Endothelial cell (in vitro differentiated cells): ENCODE results near the gene MXD4. TPM values are rescaled to one million over a fixed set of nuclear protein-coding genes. Genes with fewer than 3 reads are reported as not detected.

ENCODE experiments used
- DNase-seq: peaks from one replicate; pipeline ENCODE4 v3.0.0; 2021; ENCODE audit warnings: low spot score
- H3K27ac Mint-ChIP-seq: one replicate; pipeline ENCODE4 v1.8.0; 2021; ENCODE audit warnings: mixed read lengths, inconsistent platforms; ENCODE audit not compliant: unreplicated experiment
- H3K27me3 Mint-ChIP-seq: one replicate; pipeline ENCODE4 v1.8.0; 2021; ENCODE audit warnings: mild to moderate bottlenecking, moderate library complexity, mixed read lengths, inconsistent platforms; ENCODE audit not compliant: unreplicated experiment
- H3K36me3 Mint-ChIP-seq: one replicate; pipeline ENCODE4 v1.8.0; 2021; ENCODE audit warnings: mild to moderate bottlenecking, low read depth, mixed read lengths, inconsistent platforms; ENCODE audit not compliant: unreplicated experiment
- H3K4me1 Mint-ChIP-seq: one replicate; pipeline ENCODE4 v1.8.0; 2021; ENCODE audit warnings: mild to moderate bottlenecking, mixed read lengths, inconsistent platforms; ENCODE audit not compliant: unreplicated experiment
- H3K4me3 Mint-ChIP-seq: one replicate; pipeline ENCODE4 v1.8.0; 2021; ENCODE audit warnings: mild to moderate bottlenecking, mixed read lengths, inconsistent platforms; ENCODE audit not compliant: unreplicated experiment
- H3K9me3 Mint-ChIP-seq: one replicate; pipeline ENCODE4 v1.8.0; 2021; ENCODE audit warnings: mixed read lengths, inconsistent platforms; ENCODE audit not compliant: unreplicated experiment
- CTCF ChIP-seq: fragments of 200-600 bp; sonication (generic); IDR thresholded peaks from one replicate; pipeline ENCODE4 v1.5.0; 2021; ENCODE audit warnings: antibody characterized with exemption; ENCODE audit not compliant: unreplicated experiment
- total RNA-seq: library from RNA; stranded (reverse); fragmentation: NEBNext Ultra II Directional; extraction: Animal tissue kit (Norgen Biotek cat#: 25700); gene quantifications from one replicate; pipeline ENCODE4 v1.2.1, GENCODE V29; 2021; ENCODE audit not compliant: unreplicated experiment

Gene MXD4
- total RNA-seq, 1 donor from 2014 or later, result 93.5 TPM

DNA sequence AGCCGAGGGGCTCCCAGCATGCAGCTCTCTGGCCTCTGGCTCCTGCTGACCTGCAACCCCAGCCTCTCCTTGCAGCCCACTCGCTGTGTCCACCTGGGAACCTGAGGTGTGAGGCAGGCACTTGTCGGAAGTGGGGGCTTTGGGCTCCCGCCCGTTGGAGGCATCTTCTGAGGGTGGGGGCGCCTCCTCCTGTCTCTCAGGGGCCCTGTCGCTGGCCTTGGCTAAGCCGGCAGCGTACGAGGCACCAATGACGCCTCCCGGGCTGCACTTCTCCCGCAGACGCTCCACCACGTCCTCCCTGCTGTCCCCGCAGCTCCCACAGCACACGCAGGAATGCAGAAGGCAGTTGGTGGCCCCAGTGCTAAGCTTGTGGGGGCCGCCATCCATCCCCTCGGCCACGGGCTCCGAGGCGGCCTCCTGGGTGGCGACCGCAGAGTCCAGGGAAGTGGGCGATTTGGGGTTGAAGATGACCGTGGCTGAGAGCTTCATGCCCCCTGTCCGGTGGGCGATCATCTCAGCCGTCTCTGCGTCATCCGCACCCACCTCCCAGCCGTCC, 42.5 kb upstream of the MXD4 start:
- Mint-ChIP-seq H3K27ac (no peak overlapping the region), H3K4me1 (no peaks in the 10 kb centered on the region), H3K27me3 (peaks cover 1% of the 10 kb centered on the region)

DNA sequence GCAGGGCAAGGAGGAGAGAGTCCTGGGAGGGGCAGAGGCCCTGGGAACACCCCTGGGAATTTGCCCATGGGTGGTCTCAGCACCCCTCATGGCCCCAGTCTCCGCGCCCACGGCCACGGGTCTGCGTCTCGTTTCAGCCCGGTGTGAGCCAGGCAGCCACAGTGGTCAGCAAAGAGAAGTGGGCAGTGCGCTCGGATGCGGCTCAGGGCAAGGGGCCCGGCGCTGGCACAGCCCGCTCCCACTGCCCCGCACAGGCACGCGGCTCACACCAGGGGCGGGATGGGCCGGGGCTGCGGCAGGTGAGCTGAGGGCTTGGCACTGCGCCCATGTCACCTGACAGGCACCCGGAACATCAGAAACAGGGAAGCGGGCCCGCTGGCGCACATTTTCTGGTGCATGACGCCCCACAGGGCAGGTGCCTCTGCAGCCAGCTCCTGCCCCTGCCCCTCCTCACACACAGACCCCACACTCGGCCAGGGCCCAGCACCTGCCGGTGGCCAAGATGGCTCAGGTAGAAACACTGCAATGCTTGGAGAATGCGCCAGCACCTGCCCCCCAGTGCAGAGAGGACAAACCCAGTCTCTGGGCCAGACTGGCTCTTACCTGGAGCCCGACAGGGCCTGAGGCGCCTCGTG, 41.9 kb upstream of the MXD4 start:
- no peak for TF ChIP-seq CTCF
- Mint-ChIP-seq H3K27me3 (peaks cover 4% of the 10 kb centered on the region), H3K9me3 (no peaks in the 10 kb centered on the region), H3K4me3 (no peak overlapping the region), H3K4me1 (no peaks in the 10 kb centered on the region), H3K27ac (no peak overlapping the region), H3K36me3 (peaks cover 13% of the 10 kb centered on the region)
- no peak for DNase-seq

More for the DNA sequence above, 42.5 kb upstream of the MXD4 start:
- Mint-ChIP-seq H3K36me3 (peaks cover 10% of the 10 kb centered on the region), H3K4me3 (no peak overlapping the region), H3K9me3 (no peaks in the 10 kb centered on the region)
- TF ChIP-seq CTCF, result no peak
- DNase-seq, result no peak

DNA sequence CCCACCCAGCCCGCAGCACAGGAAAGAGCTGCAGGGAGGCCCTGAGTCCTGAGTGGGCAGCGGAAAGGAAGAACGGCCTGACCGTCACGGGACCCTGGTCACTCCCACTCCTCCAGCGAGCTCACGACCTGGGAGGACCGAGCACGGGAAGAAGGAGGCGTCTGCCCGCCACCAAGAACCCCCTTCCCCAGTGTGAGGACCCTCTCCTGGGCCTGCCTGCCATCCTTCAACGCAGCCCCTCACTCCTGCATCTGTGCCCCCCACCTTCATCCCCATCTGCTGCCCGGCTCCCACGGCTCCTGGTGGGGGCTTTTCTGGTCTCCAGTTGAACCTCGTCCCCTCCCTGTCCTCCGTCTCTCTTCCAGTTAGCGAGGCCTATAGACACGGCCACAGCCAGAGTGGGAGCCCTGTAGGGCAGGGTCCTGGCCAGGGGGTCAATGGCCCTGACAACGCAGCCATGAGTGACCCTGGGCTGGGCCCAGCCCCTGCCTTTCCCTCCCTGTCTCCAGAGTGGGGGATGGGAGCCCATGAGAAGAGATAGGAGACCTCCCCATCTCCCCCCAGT, 41.3 kb upstream of the MXD4 start:
- TF ChIP-seq CTCF, result no peak
- H3K27me3 Mint-ChIP-seq, result peaks cover 4% of the 10 kb centered on the region
- H3K9me3 Mint-ChIP-seq, result no peaks in the 10 kb centered on the region
- H3K36me3 Mint-ChIP-seq, result peaks cover 14% of the 10 kb centered on the region
- no peak overlapping the region for H3K4me3 Mint-ChIP-seq
- no peak for DNase-seq
- H3K27ac Mint-ChIP-seq, result no peak overlapping the region
- H3K4me1 Mint-ChIP-seq, result no peaks in the 10 kb centered on the region

- Mint-ChIP-seq H3K27ac (no peak overlapping the region), H3K36me3 (peaks cover 14% of the 10 kb centered on the region)
Observed at GRCh38 chr4:2302387-2303119, 40.6 kb upstream of the MXD4 start.

More at GRCh38 chr4:2302387-2303119, 40.6 kb upstream of the MXD4 start:
- Mint-ChIP-seq H3K27me3 (peaks cover 9% of the 10 kb centered on the region), H3K4me3 (peak overlapping the region; percentile 57), H3K9me3 (no peaks in the 10 kb centered on the region), H3K4me1 (no peaks in the 10 kb centered on the region)
- TF ChIP-seq CTCF, result no peak
- DNase-seq, result no peak
